ENCODE measurements around the gene MYO10. TPM values are rescaled to one million over a fixed set of nuclear protein-coding genes. Genes with fewer than 3 reads are reported as not detected.

The MYO10 gene
- total RNA-seq, 4 donors from 2014 or later = 21.0 to 29.8 (median 27.3) TPM

- no peak overlapping the region for H3K27ac ChIP-seq
- WGBS, 2 donors = 57 to 67% methylated on average over 2 to 3 of the region's 4 CpGs
- DNase-seq = no peak
- peaks cover 0 to 12% (median 3%) of the 10 kb centered on the region in 3 donors for H3K4me1 ChIP-seq
- peaks cover 0 to 1% (median 0%) of the 10 kb centered on the region in 3 donors for H3K36me3 ChIP-seq
- H3K27me3 ChIP-seq = no peaks in the 10 kb centered on the region
- no peaks in the 10 kb centered on the region for H3K9me3 ChIP-seq
- no peak overlapping the region for H3K4me3 ChIP-seq
- intact Hi-C loops (cut with DNase I) = no loop called here
- no peak for TF ChIP-seq POLR2A (IDR thresholded peaks at IDR 0.05)
- no peak for TF ChIP-seq CTCF (IDR thresholded peaks at IDR 0.05)
These were observed 116.4 kb downstream of the MYO10 start for GRCh38 chr5:16819522-16820167.

DNA sequence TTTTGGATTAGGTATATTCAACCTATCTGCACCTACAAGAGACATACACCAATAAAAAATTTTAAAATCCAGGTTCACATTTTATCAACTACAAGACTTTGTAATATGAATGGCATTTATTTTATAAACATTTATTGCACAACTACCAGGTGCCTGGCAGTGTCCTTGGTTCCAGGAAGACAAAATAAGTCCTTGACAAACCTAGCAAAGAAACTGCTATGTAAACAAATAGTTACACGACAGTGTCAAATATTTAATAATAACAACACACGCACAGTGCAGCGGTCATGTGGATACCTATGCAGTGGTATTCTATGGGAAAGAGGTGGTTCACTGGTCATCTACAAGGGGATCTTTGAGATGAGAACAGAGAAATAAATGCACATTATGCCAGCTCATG, 120.7 kb downstream of the MYO10 start:
- Histone ChIP-seq H3K4me3 (no peak overlapping the region), H3K4me1 (peaks cover 0 to 18% (median 8%) of the 10 kb centered on the region in 3 donors), H3K36me3 (peaks cover 0 to 4% (median 0%) of the 10 kb centered on the region in 3 donors), H3K27me3 (no peaks in the 10 kb centered on the region), H3K9me3 (no peaks in the 10 kb centered on the region), H3K27ac (no peak overlapping the region)
- TF ChIP-seq POLR2A (IDR thresholded peaks at IDR 0.05) = no peak
- TF ChIP-seq CTCF (IDR thresholded peaks at IDR 0.05) = no peak
- intact Hi-C loops (cut with DNase I) = no loop called here
- DNase-seq = no peak
- WGBS, 2 donors = 65 to 66% methylated on average over 3 of the region's 3 CpGs

- Histone ChIP-seq H3K27ac (no peak overlapping the region), H3K4me1 (peaks cover 0 to 24% (median 14%) of the 10 kb centered on the region in 3 donors), H3K4me3 (no peak overlapping the region), H3K36me3 (peaks cover 0 to 4% (median 0%) of the 10 kb centered on the region in 3 donors), H3K9me3 (no peaks in the 10 kb centered on the region), H3K27me3 (no peaks in the 10 kb centered on the region)
- intact Hi-C loops (cut with DNase I) = no loop called here
- WGBS, 2 donors = 58 to 66% methylated on average over 4 of the region's 4 CpGs
- TF ChIP-seq POLR2A (IDR thresholded peaks at IDR 0.05) (no peak), CTCF (IDR thresholded peaks at IDR 0.05) (no peak)
- DNase-seq = no peak
These were observed 123.2 kb downstream of the MYO10 start for GRCh38 chr5:16812911-16813310.

DNA sequence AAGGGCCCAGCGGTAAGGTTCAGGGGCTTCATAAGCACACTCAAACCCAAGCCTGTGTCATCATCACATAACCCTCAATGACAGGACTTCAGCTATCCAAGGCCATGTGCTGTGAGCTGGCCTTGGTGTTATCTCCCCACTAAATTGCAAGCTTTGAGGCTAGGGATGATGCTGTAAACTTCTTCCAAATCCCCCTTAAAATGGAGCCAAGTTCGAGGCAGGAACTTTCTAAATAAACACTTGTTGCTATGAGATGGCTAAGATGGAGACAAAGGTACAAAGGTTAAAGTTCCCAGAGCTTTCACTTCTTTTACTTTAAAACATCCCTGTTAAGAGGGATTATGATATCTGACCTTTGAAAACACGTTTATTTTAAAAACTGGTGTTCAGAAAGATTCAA, 123.6 kb downstream of the MYO10 start:
- H3K9me3 ChIP-seq = no peaks in the 10 kb centered on the region
- no peak overlapping the region for H3K27ac ChIP-seq
- 59 to 68% methylated on average over 3 of the region's 3 CpGs for WGBS, 2 donors

More for the DNA sequence above, 123.6 kb downstream of the MYO10 start:
- no peak for DNase-seq
- TF ChIP-seq CTCF (IDR thresholded peaks at IDR 0.05) (no peak), POLR2A (IDR thresholded peaks at IDR 0.05) (no peak)
- intact Hi-C loops (cut with DNase I) = no loop called here
- no peak overlapping the region for H3K4me3 ChIP-seq
- H3K27me3 ChIP-seq = no peaks in the 10 kb centered on the region
- H3K36me3 ChIP-seq = peaks cover 0 to 4% (median 0%) of the 10 kb centered on the region in 3 donors
- peaks cover 0 to 24% (median 14%) of the 10 kb centered on the region in 3 donors for H3K4me1 ChIP-seq
